HEK293T (cell line): Measurements from ENCODE around the gene PODNL1.

Source experiments
- ARNT ChIP-seq: fragments of 450-650 bp; IDR thresholded peaks from 2 replicates; pipeline ENCODE4 v1.6.1; 2017; ENCODE audit warnings: mild to moderate bottlenecking
- BHLHE40 ChIP-seq: fragments of 450-650 bp; IDR thresholded peaks from 2 replicates; pipeline ENCODE4 v1.6.1; 2016; ENCODE audit warnings: mild to moderate bottlenecking, moderate library complexity, borderline replicate concordance
- CTBP1 ChIP-seq: fragments of 450-650 bp; IDR thresholded peaks from 2 replicates; pipeline ENCODE4 v1.6.1; 2016; ENCODE audit warnings: borderline replicate concordance
- ELF4 ChIP-seq: fragments of 450-650 bp; IDR thresholded peaks from 2 replicates; pipeline ENCODE4 v1.6.1; 2017; ENCODE audit warnings: antibody characterized with exemption
- FOXA1 ChIP-seq: fragments of 450-650 bp; IDR thresholded peaks from 2 replicates; pipeline ENCODE4 v1.6.1; 2016; ENCODE audit warnings: mild to moderate bottlenecking
- FOXK2 ChIP-seq: fragments of 450-650 bp; IDR thresholded peaks from 2 replicates; pipeline ENCODE4 v1.6.1; 2016; ENCODE audit warnings: mild to moderate bottlenecking
- FOXM1 ChIP-seq: fragments of 450-650 bp; IDR thresholded peaks from 2 replicates; pipeline ENCODE4 v1.6.1; 2017; ENCODE audit warnings: mild to moderate bottlenecking, borderline replicate concordance
- HDGF ChIP-seq: fragments of 450-650 bp; IDR thresholded peaks from 2 replicates; pipeline ENCODE4 v1.6.1; 2017; ENCODE audit warnings: antibody characterized with exemption, borderline replicate concordance
- L3MBTL2 ChIP-seq: fragments of 450-650 bp; conservative IDR thresholded peaks from 2 replicates; pipeline ENCODE4 v1.6.1; 2016; ENCODE audit warnings: mild to moderate bottlenecking
- NFRKB ChIP-seq: fragments of 450-650 bp; IDR thresholded peaks from 2 replicates; pipeline ENCODE4 v1.6.1; 2016; ENCODE audit warnings: mild to moderate bottlenecking, moderate library complexity
- SP1 ChIP-seq: fragments of 450-650 bp; IDR thresholded peaks from 2 replicates; pipeline ENCODE4 v1.6.1; 2017
- SUZ12 ChIP-seq: fragments of 450-650 bp; IDR thresholded peaks from 2 replicates; pipeline ENCODE4 v1.6.1; 2016; ENCODE audit warnings: mild to moderate bottlenecking
- TARDBP ChIP-seq: fragments of 450-650 bp; IDR thresholded peaks from 2 replicates; pipeline ENCODE4 v1.6.1; 2016
- ZNF384 ChIP-seq: fragments of 450-650 bp; IDR thresholded peaks from 2 replicates; pipeline ENCODE4 v1.6.1; 2016

GRCh38 chr19:13962699-13963602, 24.7 kb upstream of the PODNL1 start:
- no peak for TF ChIP-seq BHLHE40
- no peak for TF ChIP-seq ELF4
- TF ChIP-seq SP1: no peak
- TF ChIP-seq ZNF384: no peak
- TF ChIP-seq HDGF: no peak
- no peak for TF ChIP-seq TARDBP
- TF ChIP-seq NFRKB: no peak
- no peak for TF ChIP-seq FOXA1
- TF ChIP-seq SUZ12: no peak
- TF ChIP-seq L3MBTL2: no peak
- no peak for TF ChIP-seq CTBP1
- no peak for TF ChIP-seq FOXK2
- no peak for TF ChIP-seq ARNT
- no peak for TF ChIP-seq FOXM1
